ENCODE measurements around the gene SLC6A1.

DNA sequence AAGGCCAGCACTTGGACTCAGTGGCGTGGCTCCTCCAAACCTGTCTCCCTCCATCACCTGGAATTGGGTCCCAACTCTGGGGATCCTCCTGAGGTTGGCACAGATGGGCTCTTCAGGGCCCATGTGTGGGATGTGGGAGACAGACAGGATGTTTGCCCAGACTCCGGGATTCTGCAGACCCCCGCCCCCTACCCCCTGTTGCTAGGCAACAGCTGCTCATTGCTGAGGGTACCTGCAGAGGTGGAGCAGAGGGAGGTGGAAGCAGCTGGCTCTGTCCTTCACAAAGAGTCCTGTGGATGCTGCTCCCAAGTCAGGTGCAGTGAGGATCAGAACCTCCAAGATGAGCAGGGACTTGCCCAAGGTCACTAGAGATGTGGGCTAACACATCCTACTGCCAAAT is 40.0 kb upstream of the SLC6A1 start:
- TF ChIP-seq, protein P1, sequence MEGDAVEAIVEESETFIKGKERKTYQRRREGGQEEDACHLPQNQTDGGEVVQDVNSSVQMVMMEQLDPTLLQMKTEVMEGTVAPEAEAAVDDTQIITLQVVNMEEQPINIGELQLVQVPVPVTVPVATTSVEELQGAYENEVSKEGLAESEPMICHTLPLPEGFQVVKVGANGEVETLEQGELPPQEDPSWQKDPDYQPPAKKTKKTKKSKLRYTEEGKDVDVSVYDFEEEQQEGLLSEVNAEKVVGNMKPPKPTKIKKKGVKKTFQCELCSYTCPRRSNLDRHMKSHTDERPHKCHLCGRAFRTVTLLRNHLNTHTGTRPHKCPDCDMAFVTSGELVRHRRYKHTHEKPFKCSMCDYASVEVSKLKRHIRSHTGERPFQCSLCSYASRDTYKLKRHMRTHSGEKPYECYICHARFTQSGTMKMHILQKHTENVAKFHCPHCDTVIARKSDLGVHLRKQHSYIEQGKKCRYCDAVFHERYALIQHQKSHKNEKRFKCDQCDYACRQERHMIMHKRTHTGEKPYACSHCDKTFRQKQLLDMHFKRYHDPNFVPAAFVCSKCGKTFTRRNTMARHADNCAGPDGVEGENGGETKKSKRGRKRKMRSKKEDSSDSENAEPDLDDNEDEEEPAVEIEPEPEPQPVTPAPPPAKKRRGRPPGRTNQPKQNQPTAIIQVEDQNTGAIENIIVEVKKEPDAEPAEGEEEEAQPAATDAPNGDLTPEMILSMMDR (IDR thresholded peaks at IDR 0.05; ENCODE audit: low read depth, low read length), result no peak
- TF ChIP-seq POLR2A (IDR thresholded peaks at IDR 0.05; ENCODE audit: extremely low read depth, insufficient read length) (no peak), MYC (IDR thresholded peaks at IDR 0.05; ENCODE audit: low read depth, low read length) (no peak)
- TF ChIP-seq, protein P2, sequence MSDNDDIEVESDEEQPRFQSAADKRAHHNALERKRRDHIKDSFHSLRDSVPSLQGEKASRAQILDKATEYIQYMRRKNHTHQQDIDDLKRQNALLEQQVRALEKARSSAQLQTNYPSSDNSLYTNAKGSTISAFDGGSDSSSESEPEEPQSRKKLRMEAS (IDR thresholded peaks at IDR 0.05; ENCODE audit: low read depth, low read length), result no peak

Data from NB4 (cell line).